MM.1S (cell line): ENCODE measurements around the gene NXF2B.

ENCODE experiments used
- DNase-seq: peaks from one replicate; pipeline ENCODE4 v3.0.0-alpha.2; 2015
- H2AFZ ChIP-seq: fragments of 300-600 bp; sonication (generic); 2 replicates; pipeline ENCODE4 v1.6.0; 2016; ENCODE audit warnings: antibody characterized with exemption, low read length
- H3F3A ChIP-seq: fragments of 300-600 bp; sonication (generic); 2 replicates; pipeline ENCODE4 v1.6.1; 2016; ENCODE audit warnings: mild to moderate bottlenecking, antibody characterized with exemption, low read length, moderate library complexity, mixed read lengths; ENCODE audit not compliant: insufficient read depth
- H3K27ac ChIP-seq: fragments of 300-600 bp; sonication (generic); 2 replicates; pipeline ENCODE4 v1.5.1; 2016; ENCODE audit warnings: mild to moderate bottlenecking, low read length
- H3K27me3 ChIP-seq: fragments of 300-600 bp; sonication (generic); replicated peaks from 2 replicates; pipeline ENCODE4 v1.6.0; 2016; ENCODE audit warnings: low read length; ENCODE audit not compliant: insufficient read depth
- H3K36me3 ChIP-seq: fragments of 300-600 bp; sonication (generic); replicated peaks from 2 replicates; pipeline ENCODE4 v1.6.1; 2016; ENCODE audit warnings: mild to moderate bottlenecking, low read length, mixed read lengths; ENCODE audit not compliant: insufficient read depth
- H3K4me1 ChIP-seq: fragments of 300-600 bp; sonication (generic); 2 replicates; pipeline ENCODE4 v1.6.1; 2016; ENCODE audit warnings: low read length, mixed read lengths
- H3K4me2 ChIP-seq: fragments of 300-600 bp; sonication (generic); 2 replicates; pipeline ENCODE4 v1.6.0; 2016; ENCODE audit warnings: low read depth, low read length
- H3K4me3 ChIP-seq: fragments of 300-600 bp; sonication (generic); 2 replicates; pipeline ENCODE4 v1.5.1; 2016; ENCODE audit warnings: low read length, mixed read lengths
- H3K79me2 ChIP-seq: fragments of 300-600 bp; sonication (generic); 2 replicates; pipeline ENCODE4 v1.6.1; 2016; ENCODE audit warnings: mixed run types, low read length, mixed read lengths
- H3K9ac ChIP-seq: fragments of 300-600 bp; sonication (generic); 2 replicates; pipeline ENCODE4 v1.6.1; 2016; ENCODE audit warnings: low read length, mixed read lengths
- H3K9me2 ChIP-seq: fragments of 300-600 bp; sonication (generic); replicated peaks from 2 replicates; pipeline ENCODE4 v1.6.1; 2016; ENCODE audit warnings: mild to moderate bottlenecking, low read length, mixed read lengths; ENCODE audit not compliant: insufficient read depth
- H3K9me3 ChIP-seq: fragments of 300-600 bp; sonication (generic); replicated peaks from 2 replicates; pipeline ENCODE4 v1.6.1; 2016; ENCODE audit warnings: mild to moderate bottlenecking, low read length, mixed read lengths; ENCODE audit not compliant: insufficient read depth
- H4K20me1 ChIP-seq: fragments of 300-600 bp; sonication (generic); 2 replicates; pipeline ENCODE4 v1.6.1; 2016; ENCODE audit warnings: mild to moderate bottlenecking, low read length, moderate library complexity, mixed read lengths; ENCODE audit not compliant: insufficient read depth
- EZH2 ChIP-seq: fragments of 300-600 bp; sonication (generic); optimal IDR thresholded peaks from 2 replicates; pipeline ENCODE3; 2017; ENCODE audit warnings: low read depth, mild to moderate bottlenecking, antibody characterized with exemption, low read length, mixed read lengths
- EZH2phosphoT487 ChIP-seq: fragments of 300-600 bp; sonication (generic); IDR thresholded peaks from 2 replicates; pipeline ENCODE4 v1.6.1; 2018; ENCODE audit warnings: antibody characterized with exemption, low read length
- TF ChIP-seq, protein P1 (sequence below): fragments of 300-600 bp; sonication (generic); IDR thresholded peaks from 2 replicates; pipeline ENCODE4 v1.5.1; 2016; ENCODE audit warnings: antibody characterized with exemption, low read length, mixed read lengths

Gene NXF2B

DNA sequence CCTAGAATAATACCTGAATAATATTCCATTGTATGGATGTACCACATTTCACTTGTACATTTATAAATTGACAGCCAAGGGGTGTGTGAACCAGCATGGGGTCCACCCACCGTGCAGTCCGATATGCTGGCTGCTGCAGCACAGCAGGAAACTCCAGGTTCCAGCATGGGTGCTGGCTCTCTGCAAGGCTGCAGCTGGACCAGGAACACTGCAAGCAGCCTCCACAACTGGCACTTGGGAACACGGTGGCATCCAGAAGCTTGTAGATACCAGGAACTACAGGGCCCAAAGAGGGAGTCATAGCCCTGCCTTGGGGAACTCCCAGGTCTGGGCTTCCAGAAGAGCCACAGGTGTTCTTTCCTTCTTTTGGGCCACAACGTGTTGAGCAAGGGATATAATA is 101.6 kb downstream of the NXF2B start:
- TF ChIP-seq, protein P1, sequence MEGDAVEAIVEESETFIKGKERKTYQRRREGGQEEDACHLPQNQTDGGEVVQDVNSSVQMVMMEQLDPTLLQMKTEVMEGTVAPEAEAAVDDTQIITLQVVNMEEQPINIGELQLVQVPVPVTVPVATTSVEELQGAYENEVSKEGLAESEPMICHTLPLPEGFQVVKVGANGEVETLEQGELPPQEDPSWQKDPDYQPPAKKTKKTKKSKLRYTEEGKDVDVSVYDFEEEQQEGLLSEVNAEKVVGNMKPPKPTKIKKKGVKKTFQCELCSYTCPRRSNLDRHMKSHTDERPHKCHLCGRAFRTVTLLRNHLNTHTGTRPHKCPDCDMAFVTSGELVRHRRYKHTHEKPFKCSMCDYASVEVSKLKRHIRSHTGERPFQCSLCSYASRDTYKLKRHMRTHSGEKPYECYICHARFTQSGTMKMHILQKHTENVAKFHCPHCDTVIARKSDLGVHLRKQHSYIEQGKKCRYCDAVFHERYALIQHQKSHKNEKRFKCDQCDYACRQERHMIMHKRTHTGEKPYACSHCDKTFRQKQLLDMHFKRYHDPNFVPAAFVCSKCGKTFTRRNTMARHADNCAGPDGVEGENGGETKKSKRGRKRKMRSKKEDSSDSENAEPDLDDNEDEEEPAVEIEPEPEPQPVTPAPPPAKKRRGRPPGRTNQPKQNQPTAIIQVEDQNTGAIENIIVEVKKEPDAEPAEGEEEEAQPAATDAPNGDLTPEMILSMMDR, result no peak
- TF ChIP-seq EZH2, result no peak
- TF ChIP-seq EZH2phosphoT487, result no peak
- Histone ChIP-seq H3K4me3 (no peak overlapping the region), H3K4me1 (no peaks in the 10 kb centered on the region), H2AFZ (no peak overlapping the region), H3K27me3 (no peaks in the 10 kb centered on the region), H3K79me2 (no peaks in the 10 kb centered on the region), H3K4me2 (no peak overlapping the region), H3K9me3 (no peaks in the 10 kb centered on the region), H3F3A (no peaks in the 10 kb centered on the region), H3K9ac (no peak overlapping the region), H3K36me3 (no peaks in the 10 kb centered on the region), H3K9me2 (no peaks in the 10 kb centered on the region), H3K27ac (no peak overlapping the region), H4K20me1 (no peaks in the 10 kb centered on the region)
- DNase-seq, result no peak
